BLaER1 (cell line): ENCODE data around the gene ARRDC4.

Experiments
- H3K27ac ChIP-seq: shearing (Covaris generic); formaldehyde crosslinking; 2 replicates; pipeline ENCODE4 v1.8.1; 2022
- H3K27me3 ChIP-seq: shearing (Covaris generic); formaldehyde crosslinking; 2 replicates; pipeline ENCODE4 v1.8.1; 2022
- H3K36me3 ChIP-seq: shearing (Covaris generic); formaldehyde crosslinking; 2 replicates; pipeline ENCODE4 v1.8.1; 2022
- H3K4me1 ChIP-seq: shearing (Covaris generic); formaldehyde crosslinking; 2 replicates; pipeline ENCODE4 v1.8.1; 2022
- H3K4me2 ChIP-seq: shearing (Covaris generic); formaldehyde crosslinking; 2 replicates; pipeline ENCODE4 v1.8.1; 2022
- H3K4me3 ChIP-seq: shearing (Covaris generic); formaldehyde crosslinking; 2 replicates; pipeline ENCODE4 v1.8.1; 2022
- H3K9ac ChIP-seq: shearing (Covaris generic); formaldehyde crosslinking; 2 replicates; pipeline ENCODE4 v1.8.1; 2022
- H3K9me3 ChIP-seq: shearing (Covaris generic); formaldehyde crosslinking; 2 replicates; pipeline ENCODE4 v1.8.1; 2022
- H4K20me1 ChIP-seq: shearing (Covaris generic); formaldehyde crosslinking; 2 replicates; pipeline ENCODE4 v1.8.1; 2022
- Cebpa-rat ChIP-seq: shearing (Covaris generic); IDR thresholded peaks from 2 replicates; pipeline ENCODE4 v1.8.1; 2022

Gene ARRDC4, protein sequence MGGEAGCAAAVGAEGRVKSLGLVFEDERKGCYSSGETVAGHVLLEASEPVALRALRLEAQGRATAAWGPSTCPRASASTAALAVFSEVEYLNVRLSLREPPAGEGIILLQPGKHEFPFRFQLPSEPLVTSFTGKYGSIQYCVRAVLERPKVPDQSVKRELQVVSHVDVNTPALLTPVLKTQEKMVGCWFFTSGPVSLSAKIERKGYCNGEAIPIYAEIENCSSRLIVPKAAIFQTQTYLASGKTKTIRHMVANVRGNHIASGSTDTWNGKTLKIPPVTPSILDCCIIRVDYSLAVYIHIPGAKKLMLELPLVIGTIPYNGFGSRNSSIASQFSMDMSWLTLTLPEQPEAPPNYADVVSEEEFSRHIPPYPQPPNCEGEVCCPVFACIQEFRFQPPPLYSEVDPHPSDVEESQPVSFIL

DNA sequence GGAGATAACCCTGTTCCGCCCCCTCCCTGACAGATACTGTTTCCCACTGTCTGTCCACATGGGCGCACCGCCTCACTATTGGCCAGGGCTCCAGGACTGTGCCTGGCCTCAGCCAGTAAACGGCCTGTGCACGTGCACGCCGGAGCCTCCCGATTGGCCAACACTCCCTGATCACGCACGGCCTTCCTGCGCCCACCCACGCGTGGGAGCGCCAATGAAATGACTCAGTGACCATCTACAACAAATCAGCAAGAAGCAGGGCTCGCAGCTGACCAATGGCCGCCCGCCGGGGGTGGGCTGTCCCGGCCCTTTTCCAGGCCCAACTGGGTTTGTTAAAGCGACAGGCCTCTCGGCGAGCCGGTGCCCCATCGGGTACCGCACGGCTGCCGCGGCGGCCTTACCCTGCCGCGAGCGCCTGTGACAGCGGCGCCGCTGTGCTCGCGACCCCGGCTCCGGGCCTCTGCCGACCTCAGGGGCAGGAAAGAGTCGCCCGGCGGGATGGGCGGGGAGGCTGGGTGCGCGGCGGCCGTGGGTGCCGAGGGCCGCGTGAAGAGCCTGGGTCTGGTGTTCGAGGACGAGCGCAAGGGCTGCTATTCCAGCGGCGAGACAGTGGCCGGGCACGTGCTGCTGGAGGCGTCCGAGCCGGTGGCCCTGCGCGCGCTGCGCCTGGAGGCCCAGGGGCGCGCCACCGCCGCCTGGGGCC lies at the start of gene ARRDC4:
Gene ARRDC4 (plus strand): TSS at position 340 of the 703 bp plus-strand sequence. CDS start 159 bp downstream, at position 499.
- H3K36me3 ChIP-seq = peaks cover 1% of the 10 kb centered on the region
- no peak for TF ChIP-seq Cebpa-rat
- H3K27ac ChIP-seq = peak within 1 kb of the TSS; percentile 77
- H3K9ac ChIP-seq = peak within 1 kb of the TSS; percentile 83
- peaks cover 31% of the 10 kb centered on the region for H3K4me1 ChIP-seq
- peaks cover 13% of the 10 kb centered on the region for H3K9me3 ChIP-seq
- H3K4me3 ChIP-seq = peak within 1 kb of the TSS; percentile 98
- peaks cover 11% of the 10 kb centered on the region; the same call in 1 of the 2 replicates for H3K27me3 ChIP-seq
- H3K4me2 ChIP-seq = peak within 1 kb of the TSS; percentile 97
- peaks cover 33% of the 10 kb centered on the region; the same call in 1 of the 2 replicates for H4K20me1 ChIP-seq

DNA sequence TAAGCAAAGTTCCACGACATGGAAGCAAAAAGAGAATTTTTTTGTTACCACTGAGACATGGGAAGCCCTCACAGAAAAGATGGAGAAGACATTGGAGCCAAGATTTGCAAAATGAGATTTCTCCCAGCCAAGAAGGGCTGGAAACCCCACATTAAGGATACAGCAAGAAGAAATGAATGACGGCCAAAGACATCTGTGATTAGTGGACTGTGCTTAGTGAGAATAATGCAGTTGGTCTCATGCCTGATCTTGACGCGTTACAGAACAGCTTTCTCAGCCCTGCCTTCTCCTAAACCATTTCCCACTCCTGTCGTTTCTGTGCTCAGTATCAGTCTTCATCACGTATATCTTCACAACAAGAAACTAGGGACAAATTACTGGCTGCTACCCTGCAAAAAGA lies 45.8 kb upstream of the ARRDC4 start:
- Histone ChIP-seq H3K27ac (no peak overlapping the region), H3K36me3 (no peaks in the 10 kb centered on the region), H3K4me1 (peaks cover 10% of the 10 kb centered on the region; the same call in 1 of the 2 replicates), H3K4me2 (no peak overlapping the region), H3K9me3 (no peaks in the 10 kb centered on the region; the same call in 1 of the 2 replicates), H4K20me1 (no peaks in the 10 kb centered on the region), H3K4me3 (no peak overlapping the region), H3K27me3 (no peaks in the 10 kb centered on the region), H3K9ac (no peak overlapping the region)
- TF ChIP-seq Cebpa-rat = no peak

DNA sequence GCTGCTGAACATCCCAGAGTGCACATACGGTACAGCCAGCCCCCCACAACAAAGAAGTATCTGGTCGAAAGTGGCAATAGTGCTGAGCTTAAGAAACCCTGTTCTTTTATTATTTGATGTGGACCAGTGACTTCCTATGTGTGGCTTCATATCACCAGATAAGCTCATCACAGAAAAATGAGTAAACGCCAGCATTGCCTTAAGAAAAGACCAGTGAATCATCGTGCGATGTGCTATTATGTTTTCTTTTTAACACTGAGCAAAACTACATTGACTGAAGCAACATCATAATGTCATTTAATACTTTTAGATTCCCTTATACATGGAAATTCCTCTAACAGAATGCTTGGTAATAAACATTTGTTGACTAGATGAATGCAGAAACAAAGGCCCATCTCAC lies 45.2 kb upstream of the ARRDC4 start:
- Histone ChIP-seq H3K4me2 (no peak overlapping the region), H3K4me1 (peaks cover 10% of the 10 kb centered on the region; the same call in 1 of the 2 replicates), H3K27me3 (no peaks in the 10 kb centered on the region), H3K9me3 (no peaks in the 10 kb centered on the region; the same call in 1 of the 2 replicates), H4K20me1 (no peaks in the 10 kb centered on the region), H3K36me3 (no peaks in the 10 kb centered on the region), H3K4me3 (no peak overlapping the region), H3K9ac (no peak overlapping the region), H3K27ac (no peak overlapping the region)
- TF ChIP-seq Cebpa-rat = no peak

DNA sequence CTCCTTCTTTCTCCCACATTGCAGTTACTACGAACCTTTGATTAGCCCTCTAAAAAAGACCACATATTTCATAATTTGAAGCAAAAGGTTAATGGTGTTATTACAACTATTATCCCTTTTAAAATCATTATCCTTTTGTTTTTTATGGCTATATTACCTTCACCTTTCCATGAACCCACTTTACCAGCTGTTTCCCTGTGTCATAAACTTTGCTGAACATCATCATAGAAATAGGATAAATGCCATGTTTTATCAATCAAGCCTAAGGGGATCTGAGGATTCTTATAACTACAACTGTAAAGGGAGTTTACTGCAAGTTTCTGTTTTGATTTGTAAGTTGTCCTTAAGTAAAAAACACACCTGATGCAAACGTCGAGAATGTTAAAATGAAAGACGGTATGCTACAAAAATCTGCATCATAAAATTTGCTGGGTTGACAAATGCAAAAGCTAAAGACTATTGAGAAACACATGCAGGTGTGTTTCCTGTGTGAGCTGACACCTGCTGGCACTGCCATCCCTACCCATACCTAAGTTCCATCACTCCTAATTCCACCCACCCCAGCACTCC lies 39.1 kb upstream of the ARRDC4 start:
- no peak overlapping the region for H3K4me3 ChIP-seq
- H3K9ac ChIP-seq = no peak overlapping the region
- TF ChIP-seq Cebpa-rat = no peak
- peaks cover 28% of the 10 kb centered on the region for H3K9me3 ChIP-seq
- no peaks in the 10 kb centered on the region for H3K27me3 ChIP-seq
- H3K4me1 ChIP-seq = no peaks in the 10 kb centered on the region
- no peaks in the 10 kb centered on the region for H4K20me1 ChIP-seq
- H3K27ac ChIP-seq = no peak overlapping the region
- no peaks in the 10 kb centered on the region for H3K36me3 ChIP-seq
- no peak overlapping the region for H3K4me2 ChIP-seq

DNA sequence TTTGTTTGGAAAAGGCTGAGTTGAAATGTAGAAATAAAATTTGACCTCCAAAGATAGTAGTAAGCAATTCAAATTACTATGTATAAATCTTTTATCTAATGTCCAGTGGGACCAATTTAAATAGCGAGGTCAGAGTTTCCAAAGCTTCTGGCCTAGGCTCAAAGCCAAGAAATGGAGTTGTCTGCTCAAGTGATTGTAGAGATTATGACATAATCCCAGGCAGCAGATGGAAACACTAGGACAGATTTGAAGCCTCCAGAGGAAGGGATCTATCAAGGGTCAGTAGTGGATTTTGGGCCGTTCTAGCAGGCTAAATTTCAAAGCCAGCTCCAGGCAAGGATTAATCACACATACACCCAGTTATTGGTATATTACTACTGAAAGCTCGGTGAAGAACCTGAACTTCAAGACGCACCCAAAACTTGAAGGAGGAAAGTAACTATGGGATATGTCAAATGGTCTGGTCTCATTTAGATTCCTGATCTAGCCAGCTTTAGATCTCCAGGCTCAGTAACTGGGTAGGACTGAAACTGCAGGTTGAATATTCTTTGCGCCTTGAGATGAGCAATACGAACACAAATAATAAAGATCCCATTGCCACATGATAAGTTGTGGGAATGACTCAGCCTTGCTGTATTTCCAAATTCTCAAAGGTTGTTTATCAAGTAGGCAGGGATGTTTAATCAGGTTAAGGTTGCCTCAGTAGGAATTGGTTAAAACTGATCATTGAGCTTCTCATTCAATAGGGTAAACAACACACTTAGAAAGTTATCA lies 30.9 kb upstream of the ARRDC4 start:
- no peak overlapping the region for H3K9ac ChIP-seq

DNA sequence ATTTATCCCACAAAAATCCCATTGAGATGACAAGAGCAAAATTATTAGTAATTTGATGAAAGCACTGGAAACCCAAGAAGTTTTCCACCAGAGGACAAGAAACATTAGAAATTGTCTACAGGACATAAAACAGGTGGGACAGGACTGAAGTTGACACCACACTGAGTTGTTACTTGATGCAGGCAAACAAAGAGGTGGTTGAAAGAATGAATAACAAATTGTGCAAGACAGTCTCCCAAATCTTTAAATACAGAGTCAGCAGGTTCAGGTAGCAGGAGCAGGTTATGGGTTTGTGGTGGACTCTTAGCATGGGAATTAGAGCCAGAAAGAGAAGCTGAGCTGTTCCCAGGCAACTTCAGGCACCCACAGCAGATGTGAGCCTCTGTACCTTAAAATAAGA lies 30.3 kb upstream of the ARRDC4 start:
- Histone ChIP-seq H3K36me3 (0 out of 2 replicates have a peak, but pooled peaks cover 5% of the 10 kb centered on the region), H4K20me1 (no peaks in the 10 kb centered on the region), H3K9ac (no peak overlapping the region), H3K27ac (no peak overlapping the region), H3K4me1 (no peaks in the 10 kb centered on the region), H3K4me2 (no peak overlapping the region), H3K27me3 (no peaks in the 10 kb centered on the region), H3K4me3 (no peak overlapping the region), H3K9me3 (peaks cover 35% of the 10 kb centered on the region)
- no peak for TF ChIP-seq Cebpa-rat

More for the DNA sequence above, 30.9 kb upstream of the ARRDC4 start:
- Histone ChIP-seq H3K36me3 (0 out of 2 replicates have a peak, but pooled peaks cover 5% of the 10 kb centered on the region), H3K27ac (no peak overlapping the region), H4K20me1 (no peaks in the 10 kb centered on the region), H3K4me2 (no peak overlapping the region), H3K4me3 (no peak overlapping the region), H3K4me1 (no peaks in the 10 kb centered on the region), H3K27me3 (no peaks in the 10 kb centered on the region), H3K9me3 (peaks cover 35% of the 10 kb centered on the region)
- no peak for TF ChIP-seq Cebpa-rat

DNA sequence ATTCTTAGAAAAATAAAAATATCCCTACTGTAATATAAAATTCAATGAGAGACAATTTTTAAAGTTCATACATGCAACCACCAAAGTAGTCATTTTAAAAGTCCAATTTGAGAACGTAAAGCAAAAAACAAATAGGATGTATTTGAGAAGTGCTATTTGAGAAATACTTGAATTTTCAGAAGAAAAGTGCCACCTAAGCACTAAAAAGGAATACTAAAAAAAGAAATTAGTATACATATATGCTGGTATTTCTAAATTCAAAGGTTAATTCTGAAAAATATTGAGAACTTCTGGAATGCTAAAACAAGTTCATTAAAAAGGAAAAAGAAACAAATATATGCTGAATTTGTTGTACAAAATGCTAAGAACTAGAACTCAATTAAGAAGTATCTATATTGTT lies 29.2 kb upstream of the ARRDC4 start:
- no peaks in the 10 kb centered on the region for H3K4me1 ChIP-seq
- H3K4me2 ChIP-seq = no peak overlapping the region
- H3K9ac ChIP-seq = no peak overlapping the region
- H3K4me3 ChIP-seq = no peak overlapping the region
- H4K20me1 ChIP-seq = no peaks in the 10 kb centered on the region
- 0 out of 2 replicates have a peak, but pooled peaks cover 5% of the 10 kb centered on the region for H3K36me3 ChIP-seq
- no peaks in the 10 kb centered on the region for H3K27me3 ChIP-seq
- H3K9me3 ChIP-seq = peaks cover 38% of the 10 kb centered on the region
- no peak overlapping the region for H3K27ac ChIP-seq
- no peak for TF ChIP-seq Cebpa-rat

DNA sequence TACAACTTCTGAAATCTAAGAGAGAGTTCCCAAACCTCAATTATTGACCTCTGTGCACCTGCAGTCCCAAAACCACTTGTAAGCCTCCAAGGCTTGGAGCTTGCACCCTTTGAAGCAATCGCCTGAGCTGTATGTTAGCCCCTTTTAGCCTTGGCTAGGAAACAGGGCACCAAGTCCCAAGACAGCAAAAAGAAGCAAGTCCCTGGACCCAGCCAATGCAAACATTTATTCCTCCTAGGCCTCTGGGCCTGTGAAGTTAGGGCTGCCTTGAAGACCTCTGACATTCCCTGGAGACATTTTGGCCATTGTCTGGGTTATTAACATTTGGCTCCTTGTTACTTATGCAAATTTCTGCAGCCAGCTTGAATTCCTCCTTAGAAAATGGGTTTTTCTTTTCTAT lies 26.9 kb upstream of the ARRDC4 start:
- Histone ChIP-seq H4K20me1 (no peaks in the 10 kb centered on the region), H3K4me2 (no peak overlapping the region), H3K27ac (no peak overlapping the region), H3K36me3 (0 out of 2 replicates have a peak, but pooled peaks cover 5% of the 10 kb centered on the region), H3K9me3 (peaks cover 38% of the 10 kb centered on the region), H3K27me3 (no peaks in the 10 kb centered on the region), H3K4me3 (0 out of 2 replicates have a peak overlapping the region, but pooled peaks have one; percentile 13), H3K4me1 (no peaks in the 10 kb centered on the region), H3K9ac (no peak overlapping the region)
- TF ChIP-seq Cebpa-rat = no peak

DNA sequence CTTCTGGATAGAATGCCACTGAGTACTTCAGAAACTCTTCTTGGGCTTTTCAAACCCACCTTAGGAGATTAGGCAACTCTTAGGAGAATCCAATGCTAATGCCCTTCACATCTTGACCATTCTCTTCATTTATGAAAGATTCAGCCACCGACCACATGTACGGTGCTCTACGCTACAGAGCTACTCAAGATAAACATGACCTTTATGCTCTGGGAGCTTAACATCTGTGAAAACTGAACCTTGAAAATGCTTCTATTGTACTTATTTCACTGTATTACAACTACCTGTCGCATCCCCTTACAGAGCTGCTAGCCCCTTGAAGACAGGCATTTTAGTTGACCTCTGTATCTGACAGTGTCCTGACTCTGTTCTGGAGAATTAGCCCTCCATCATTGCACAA lies 19.5 kb upstream of the ARRDC4 start:
- H3K36me3 ChIP-seq = no peaks in the 10 kb centered on the region
- H4K20me1 ChIP-seq = no peaks in the 10 kb centered on the region
- no peak overlapping the region for H3K9ac ChIP-seq
- TF ChIP-seq Cebpa-rat = no peak
- no peaks in the 10 kb centered on the region for H3K27me3 ChIP-seq
- H3K4me3 ChIP-seq = no peak overlapping the region
- H3K9me3 ChIP-seq = peaks cover 2% of the 10 kb centered on the region
- H3K4me1 ChIP-seq = peaks cover 8% of the 10 kb centered on the region
- H3K4me2 ChIP-seq = no peak overlapping the region
- H3K27ac ChIP-seq = no peak overlapping the region
